COLO829 (cell line): ENCODE data around the gene NFXL1.
A peak's percentile ranks its signal among the peaks of the same experiment; 100 is the strongest.
"Not testable (repeated sequence)": the region's sequence is repeated elsewhere in the genome, so short reads cannot be mapped to it uniquely, and the experiment has no call there.

Experiments used
- DNase-seq: peaks from one replicate; pipeline ENCODE4 v3.0.0; 2012; ENCODE audit warnings: low spot score

The NFXL1 gene

DNA sequence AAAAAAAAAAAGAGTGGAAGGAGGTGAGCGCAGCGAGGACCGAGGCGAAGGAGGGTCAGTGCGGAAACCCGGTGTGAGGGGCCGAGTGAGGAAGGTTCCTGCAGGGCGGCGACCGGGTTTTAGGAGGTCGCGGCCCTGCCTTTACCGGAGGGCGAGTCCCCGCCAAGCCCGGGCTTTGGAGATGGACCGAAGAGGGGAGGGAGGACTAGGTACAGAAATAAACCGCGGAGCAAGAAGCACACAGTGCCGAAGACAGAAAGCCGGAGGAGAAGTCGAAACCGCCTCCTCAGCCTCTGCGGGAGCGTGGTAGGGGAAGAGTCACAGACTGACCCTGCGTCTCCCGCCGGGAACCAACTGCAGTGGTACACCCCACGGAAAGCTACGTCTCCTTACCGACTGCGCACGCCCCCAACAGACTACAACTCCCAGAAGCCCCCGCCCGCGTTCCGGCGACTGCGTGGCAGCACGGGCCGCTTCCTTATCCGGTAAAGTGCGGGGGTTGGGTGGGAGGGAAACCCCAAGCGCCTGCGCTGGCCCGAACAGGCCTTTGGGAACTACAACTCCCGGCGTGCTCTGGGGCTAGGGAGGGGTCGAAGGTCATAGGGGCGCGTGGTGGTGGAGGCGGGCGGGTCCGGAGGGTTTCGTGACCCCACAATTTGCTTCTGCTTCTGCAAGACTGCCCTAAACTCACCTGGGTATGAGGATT is at the start of gene NFXL1:
TSS of gene NFXL1 (minus strand) at position 364 of the 706 bp plus-strand sequence. CDS start 380 bp downstream, outside the sequence.
- DNase-seq, result peak; percentile 78

DNA sequence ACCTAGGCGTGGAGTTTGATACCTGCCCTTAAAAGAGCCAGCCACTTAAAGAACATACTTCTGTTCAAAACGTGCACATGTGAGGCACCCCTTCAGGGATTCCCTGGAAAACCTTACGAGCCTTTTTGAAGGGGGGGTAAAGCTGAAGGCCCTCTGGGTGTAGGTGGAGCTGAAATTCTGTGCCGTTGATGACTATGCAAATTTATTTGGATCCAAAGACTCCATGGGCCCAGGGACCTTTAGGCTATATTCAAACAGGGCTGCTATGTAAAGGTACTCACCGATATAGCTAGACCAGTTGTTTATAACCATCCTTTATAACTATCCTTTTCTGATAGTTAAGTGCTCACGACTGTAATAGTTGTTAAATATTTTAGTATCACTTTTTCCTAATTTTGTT is 40.3 kb upstream of the NFXL1 start:
- no peak for DNase-seq

DNA sequence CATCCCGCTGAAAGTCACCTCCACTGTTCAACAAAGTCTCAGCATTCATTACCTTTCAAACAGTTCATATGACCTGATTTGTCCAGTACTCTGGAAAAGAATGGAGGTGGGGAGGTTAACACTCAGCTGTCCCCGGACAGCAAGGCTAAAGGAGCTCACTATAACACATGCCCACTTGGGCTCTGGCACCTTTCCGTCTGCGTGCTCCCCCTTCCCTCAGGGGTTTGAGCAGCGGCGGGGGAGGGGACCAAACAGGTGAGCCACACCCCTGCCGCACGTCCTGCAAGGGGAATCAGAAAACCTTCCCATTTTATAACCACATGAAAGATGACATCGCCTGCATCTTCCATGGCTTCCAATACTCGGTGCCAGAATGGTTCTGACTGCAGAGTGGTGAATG is 39.9 kb upstream of the NFXL1 start:
- no peak for DNase-seq

DNA sequence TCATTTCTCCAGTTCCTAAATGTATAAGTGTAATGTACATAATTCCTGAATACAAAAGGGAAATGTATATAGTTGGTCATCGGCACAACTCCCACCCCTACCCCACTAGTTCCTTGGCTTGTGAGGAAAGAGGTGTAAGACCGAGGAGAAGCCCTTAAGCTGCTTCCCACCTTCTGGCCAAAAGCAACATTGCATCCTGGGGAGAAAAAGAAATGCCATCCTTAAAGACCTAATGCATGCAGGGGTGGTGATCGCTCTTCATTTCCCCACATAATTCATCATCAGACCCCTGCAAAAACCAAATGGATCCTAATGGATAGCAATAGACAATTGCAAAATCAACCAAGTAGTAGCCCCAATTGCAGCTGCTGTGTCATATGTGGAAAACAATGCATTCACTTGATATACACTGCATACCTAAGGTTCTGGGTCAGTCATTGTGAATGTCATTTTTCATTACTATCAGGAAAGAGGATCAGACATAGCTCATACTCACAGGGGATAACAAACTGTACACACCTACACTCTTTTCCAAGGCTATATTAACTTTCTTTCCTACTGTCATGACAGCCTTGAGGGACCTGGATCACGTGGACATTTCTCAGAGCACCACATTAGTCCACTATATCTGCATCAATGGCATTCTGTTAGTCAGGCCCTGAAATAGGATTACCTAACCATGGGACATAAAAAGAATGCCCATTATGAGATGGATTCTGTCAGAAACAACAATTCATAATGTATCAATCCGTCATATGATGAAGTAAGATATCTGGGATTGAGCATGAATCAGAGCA is 31.7 kb upstream of the NFXL1 start:
- DNase-seq, result no peak

DNA sequence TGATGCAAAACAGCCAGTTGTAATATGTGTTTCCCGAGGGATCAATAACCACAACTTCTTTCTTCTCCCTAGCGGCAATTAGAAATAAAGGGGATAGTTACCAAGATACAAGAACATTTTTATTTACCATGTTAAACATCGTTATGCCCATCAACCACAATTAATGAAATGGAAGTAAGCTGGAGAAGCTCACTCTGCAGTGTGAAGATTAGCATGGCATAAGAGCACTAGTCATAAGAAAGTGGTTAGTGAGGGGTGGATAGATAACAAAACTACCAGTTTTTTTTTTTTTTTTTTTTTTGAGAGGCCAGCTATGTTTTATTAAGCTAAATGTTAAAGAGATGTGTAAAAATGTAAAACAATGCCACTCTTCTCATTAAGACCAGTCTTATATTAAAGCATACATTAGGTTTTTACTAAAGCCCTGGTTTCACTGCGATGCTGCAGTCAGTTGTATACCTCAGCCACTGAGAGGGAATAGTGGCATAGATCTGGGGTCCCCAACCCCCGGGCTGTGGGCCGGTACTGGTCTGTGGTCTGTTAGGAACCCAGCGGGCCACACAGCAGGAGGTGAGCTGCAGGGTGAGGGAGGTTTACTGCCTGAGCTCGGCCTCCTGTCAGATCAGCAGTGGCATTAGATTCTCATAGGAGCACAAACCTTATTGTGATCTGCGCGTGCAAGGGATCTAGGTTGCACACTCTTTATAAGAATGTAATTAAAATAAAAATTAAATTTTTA is 27.9 kb upstream of the NFXL1 start:
- DNase-seq, result no peak

DNA sequence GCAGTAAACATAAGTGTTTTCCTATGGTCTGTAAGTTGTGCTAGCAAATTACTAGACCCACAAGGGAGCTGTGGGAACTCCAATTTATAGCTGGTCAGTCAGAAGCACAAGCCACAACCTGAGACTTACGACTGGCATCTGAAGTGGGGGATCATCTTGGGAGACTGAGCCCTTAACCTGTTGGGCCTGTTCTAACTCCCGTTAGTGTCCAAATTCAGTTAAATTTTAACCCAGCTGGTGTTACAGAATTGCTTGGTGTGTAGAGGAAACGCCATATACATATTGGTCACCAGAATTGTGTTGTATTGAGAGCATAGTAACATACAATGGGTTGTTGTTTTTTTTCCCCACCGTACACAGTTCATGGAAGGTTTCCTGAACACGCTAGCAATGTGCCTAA is 25.1 kb upstream of the NFXL1 start:
- DNase-seq, result no peak

DNA sequence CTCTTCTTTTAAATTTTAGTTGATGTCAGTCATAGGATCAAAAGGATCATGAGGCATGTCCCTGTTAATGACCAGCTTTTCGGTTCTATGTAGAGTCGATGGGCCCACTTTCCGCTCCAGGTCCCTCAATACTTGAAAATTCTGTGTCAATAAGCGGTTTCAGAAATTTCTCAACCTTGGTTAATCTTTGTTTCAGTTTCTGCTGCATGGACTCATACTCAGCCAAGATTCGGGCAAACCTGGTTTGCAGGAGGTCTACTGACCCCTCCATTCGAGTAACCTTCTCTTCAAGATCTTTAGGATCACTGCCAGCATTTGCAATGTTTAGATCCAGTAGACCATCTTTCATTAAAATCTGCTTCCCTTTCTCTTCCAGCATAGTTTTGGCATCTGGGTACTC is 22.0 kb upstream of the NFXL1 start:
- DNase-seq, result no peak

DNA sequence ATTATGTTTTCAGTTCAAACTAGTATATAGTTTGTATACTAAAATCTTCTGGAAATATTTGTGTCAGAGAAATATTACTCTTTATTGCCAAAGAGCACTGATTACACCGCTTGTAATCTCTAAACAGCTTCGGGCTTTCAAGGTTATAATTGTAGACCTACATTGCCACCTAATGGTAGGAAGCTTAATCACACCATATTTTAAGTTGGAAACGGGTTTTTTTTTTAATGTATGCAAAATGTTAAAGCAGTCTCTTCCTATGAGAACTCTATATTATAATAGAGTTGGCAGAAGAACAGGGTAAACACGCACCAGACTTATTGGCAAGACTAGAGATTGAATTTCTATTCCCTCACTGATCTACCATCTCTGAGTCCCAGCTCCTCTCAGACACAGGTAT is 19.5 kb upstream of the NFXL1 start:
- DNase-seq, result peak; percentile 13

DNA sequence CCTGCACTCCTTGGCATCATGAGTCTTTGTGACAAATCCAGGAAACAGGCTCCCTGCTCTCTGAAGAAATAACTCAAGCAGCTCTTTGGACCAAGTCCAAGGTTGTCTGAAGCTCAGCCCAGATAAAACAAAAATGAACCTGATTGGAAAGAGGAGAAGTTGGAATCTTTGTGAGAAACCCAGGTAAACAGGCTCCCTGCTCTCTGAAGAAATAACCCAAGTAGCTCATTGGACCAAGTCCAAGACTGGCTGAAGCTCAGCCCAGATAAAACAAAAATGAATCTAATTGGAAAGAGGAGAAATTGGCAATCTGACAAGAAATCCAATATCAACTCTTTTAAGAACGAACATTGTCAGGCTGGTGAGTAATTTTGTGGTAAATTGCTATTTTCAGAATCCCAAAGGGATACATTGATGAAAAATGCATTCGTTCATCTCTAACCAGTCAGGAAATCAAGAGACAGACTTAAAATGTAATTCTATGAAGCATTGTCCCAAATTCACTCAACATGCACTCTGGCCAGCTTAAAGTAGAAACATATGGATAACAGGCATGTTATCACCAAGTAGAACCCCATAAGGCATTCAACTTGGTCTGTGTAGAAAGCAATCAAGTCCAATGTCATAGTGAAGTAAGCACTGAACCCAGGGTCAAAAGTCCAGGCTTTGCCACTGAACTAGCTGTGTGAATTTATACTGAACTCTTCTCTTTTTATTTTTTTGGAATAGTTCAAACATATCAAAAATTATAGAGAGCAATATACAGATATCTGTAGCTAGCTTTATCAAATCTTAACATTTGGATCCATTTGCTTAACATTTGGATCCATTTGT is 16.8 kb upstream of the NFXL1 start:
- DNase-seq, result peak; percentile 58

DNA sequence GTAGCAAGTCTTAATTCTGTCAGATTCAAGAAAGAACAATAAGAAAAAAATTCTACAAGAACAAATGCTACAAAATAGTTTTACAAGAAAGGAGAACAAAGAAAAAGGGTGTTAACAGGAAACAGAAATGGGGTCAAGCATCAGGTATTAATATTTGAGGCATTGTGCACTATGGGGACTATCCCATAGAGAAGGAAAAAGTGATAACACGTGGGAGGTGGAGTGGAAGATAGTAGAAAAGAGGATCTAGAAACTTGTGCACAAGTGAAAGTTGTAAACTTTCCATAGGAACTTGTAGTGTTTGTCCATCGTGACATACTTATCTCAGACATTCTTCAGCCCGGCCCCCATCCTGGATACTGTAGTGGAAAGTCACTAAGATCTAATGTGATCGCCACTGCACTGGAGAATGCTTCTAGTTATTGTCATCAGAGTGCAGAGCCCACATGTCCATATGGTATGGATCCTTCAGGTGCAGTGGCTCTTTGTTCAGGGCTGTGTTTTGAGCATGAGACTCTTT is 15.4 kb upstream of the NFXL1 start:
- DNase-seq, result no peak

DNA sequence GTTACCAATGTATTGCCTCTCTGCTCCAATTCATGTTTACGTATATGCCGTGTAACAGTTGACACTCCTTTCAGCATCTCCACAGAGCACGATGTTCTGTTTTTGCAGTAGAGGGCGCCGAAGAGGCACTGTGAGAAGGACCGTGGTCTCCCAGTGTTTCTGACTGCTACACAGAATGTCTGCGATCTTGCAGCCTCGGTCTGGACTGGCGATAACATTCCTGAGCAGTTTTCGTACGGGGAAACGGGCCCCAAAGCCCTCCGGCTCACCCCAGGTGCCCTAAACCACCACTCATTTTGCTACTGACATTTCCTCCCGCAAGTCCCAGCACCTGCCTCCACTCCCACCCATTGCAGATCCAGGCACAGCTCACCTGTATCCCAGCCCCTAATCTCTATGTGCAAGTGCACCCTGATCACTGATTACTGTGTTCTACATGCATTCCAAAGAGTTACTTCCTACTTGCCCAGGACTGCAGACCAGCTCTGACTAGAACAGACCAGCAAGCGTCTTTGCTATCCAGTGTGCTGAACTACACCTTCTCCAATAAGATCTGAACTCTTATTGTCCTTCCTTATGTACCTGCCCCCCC is 12.4 kb upstream of the NFXL1 start:
- peak; percentile 37 for DNase-seq

DNA sequence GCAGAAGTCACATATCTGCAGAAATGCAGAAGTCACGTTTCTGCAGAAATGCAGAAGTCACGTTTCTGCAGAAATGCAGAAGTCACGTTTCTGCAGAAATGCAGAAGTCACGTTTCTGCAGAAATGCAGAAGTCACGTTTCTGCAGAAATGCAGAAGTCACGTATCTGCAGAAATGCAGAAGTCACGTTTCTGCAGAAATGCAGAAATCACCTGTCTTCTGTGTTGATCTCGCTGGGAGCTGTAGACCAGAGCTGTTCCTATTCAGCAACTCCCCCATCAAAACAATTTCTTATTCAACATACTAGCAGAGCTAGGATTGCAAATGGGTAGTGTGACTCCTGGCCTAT is 8.9 kb upstream of the NFXL1 start:
- DNase-seq, result not testable (repeated sequence)

DNA sequence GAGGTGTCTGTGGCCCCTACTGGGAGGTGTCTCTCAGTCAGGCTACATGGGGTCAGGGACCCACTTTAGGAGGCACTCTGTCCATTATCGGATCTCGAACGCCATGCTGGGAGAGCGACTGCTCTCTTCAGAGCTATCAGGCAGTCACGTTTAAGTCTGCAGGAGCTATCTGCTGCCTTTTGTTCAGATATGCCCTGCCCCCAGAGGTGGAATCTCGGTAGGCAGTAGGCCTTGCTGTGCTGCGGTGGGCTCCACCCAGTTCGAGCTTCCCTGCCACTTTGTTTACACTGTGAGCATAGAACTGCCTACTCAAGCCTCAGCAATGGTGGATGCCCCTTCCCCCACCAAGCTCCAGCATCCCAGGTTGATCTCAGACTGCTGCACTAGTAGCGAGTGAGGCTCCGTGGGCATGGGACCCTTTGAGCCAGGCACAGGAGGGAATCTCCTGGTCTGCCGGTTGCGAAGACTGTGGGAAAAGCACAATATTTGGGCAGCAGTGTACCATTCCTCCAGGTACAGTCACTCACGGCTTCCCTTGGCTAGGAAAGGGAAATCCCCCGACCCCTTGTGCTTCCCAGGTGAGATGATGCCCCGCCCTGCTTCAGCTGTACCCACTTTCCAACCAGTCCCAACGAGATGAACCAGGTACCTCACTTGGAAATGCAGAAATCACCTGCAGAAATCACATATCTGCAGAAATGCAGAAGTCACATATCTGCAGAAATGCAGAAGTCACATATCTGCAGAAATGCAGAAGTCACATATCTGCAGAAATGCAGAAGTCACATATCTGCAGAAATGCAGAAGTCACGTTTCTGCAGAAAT is 8.3 kb upstream of the NFXL1 start:
- DNase-seq, result not testable (repeated sequence)

DNA sequence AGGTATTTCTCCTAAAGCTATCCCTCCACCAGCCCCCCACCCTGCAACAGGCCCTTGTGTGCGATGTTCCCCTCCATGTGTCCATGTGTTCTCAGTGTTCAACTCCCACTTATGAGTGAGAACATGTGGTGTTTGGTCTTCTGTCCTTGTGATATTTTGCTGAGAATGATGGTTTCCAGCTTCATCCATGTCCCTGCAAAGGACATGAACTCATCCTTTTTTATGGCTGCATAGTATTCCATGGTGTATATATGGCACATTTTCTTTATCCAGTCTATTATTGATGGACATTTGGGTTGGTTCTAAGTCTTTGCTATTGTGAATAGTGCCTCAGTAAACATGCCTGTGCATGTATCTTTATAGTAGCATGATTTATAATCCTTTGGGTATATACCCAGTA is 2.8 kb upstream of the NFXL1 start:
- not testable (repeated sequence) for DNase-seq

DNA sequence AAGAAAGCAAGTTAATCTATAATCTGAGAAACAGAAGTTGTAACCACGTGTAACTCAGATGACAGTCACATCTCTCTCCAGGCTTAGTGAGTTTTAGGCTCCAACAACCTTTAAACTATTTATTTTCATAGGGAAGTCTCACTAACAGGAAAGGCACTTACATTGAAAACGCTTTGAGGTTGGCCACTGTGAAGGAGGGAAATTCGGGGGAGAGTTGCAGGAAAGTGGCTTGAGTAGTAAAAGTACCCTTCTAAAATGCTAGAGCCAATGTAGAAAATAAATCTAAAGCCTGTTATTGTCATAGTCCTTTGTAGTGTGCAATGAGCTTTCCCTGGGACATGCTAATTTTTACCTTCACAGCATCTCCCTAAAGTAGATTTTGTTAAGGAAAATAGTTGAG is 995 bp upstream of the NFXL1 start:
- no peak for DNase-seq

DNA sequence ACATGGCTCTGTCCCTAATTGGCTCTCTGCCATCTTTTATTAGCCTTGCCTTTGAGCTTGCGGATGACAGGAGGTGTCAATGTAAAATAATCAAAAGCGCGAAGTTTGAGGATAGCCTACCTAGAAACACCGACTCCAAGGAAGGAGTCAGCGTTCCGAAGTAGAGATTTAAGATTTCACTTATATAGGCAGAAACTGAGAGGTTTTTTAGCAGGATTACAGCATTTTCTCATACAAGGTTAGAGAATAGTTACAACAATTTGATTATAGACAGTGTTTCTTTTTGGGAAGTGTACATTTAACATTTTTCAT is 499 bp upstream of the NFXL1 start:
- no peak for DNase-seq

DNA sequence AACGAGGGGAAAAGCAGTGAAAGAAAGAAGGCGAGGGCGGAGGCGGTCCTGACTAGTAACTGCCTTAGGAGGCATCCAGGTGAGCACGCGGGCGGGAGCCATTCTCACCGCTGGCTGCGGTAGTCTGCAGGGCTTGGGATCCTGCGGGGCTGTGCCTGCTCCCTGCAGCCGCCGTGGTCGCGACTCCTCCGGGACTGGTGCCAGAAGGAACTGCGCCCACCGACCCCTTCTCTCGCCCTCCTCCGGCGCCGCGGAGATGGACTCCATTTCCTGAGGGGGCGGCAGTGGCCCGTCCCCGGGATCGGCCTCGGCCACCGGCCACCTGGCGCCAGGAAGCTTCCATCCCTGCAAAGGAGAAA is 543 bp downstream of the NFXL1 start:
- no peak for DNase-seq

DNA sequence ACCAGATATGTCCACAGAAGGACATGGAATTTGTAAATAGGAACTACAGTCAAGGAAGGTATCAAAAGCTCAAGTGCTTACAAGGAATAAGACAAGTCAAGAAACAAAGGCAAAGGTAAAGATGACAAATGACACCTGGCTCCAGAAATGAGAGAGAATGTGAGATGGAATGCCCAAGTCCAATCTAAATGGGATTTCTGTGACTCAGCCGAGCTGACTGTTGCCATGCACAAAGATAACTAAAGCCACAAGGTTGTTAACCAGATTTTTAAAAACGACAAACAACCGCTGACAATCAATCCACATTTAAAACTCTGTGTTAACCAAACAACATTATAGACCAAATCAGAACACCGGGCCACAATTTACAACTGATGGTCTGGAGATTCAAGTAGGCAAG is 1.1 kb downstream of the NFXL1 start:
- no peak for DNase-seq

DNA sequence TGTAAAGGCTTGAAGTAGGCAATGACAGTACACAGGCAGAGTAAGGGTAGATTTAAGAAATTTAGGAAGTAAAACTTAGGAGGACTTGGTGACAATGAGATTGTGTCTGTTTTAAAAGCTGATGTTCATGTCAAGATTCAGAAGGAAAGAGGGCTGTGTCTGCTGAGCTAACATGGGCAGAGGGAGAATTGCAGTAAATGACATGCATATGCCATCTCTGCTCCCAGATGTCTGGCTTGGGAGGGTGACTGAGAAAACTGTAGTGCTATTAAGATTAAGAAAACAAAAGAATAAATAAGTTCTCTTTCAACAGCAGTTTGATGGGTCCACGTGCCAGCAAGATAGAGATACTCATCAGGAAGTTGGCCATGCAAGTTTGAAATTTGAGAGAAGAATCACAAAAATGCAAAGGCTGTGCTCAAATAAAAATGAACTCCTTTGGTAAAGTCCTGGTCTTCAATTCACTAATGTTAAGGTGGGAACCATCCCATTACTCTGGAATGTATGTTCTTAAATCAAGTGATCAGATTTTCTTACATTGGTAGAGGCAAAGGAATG is 7.2 kb downstream of the NFXL1 start:
- no peak for DNase-seq

DNA sequence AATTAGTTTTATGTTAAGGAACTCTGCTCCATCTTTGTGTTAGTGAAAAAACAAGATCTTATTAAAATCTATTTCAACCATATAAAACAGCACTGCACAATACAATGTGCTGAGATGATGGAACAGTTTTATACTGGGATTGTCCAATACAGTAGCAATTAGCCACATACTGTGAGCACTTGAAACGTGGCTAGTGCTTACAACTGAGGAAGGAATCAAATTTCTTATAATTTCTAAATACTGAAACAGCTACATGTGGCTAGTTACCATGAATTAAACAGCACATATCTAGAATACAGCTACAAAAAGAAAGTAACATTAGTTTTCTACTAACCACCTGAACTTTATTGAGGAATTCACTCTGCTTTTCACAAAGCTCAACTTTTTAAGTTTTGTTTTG is 14.7 kb downstream of the NFXL1 start:
- no peak for DNase-seq

DNA sequence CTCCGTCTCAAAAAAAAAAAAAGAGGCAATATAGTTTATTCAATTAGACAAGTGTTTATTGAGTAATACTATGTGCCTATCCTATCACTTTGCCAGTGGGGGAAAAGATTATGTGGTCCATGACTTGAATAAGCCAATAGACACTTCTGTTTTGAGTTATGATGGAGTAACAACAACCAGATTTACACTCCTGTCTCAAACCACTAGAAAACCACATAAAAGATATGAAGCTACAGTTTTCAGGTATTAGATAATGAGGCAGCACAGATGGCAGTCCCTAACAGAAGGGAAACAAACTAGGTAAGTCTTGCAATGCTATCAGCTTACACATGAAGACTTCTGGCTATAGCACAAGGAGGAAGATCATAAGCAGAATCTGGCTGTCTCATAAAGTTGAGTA is 22.5 kb downstream of the NFXL1 start:
- DNase-seq, result no peak
